IMR-90 (cell line): ENCODE data around the gene CCNJL. TPM values are rescaled to one million over a fixed set of nuclear protein-coding genes. Genes with fewer than 3 reads are reported as not detected.
"Not testable (repeated sequence)": the region's sequence is repeated elsewhere in the genome, so short reads cannot be mapped to it uniquely, and the experiment has no call there.

Experiments used
- ATAC-seq: fragments of 200-7000 bp; cut with Tn5 transposase; 2 replicates; pipeline ENCODE4 v1.9.1; 2020; ENCODE audit warnings: low read depth, mild to moderate bottlenecking, moderate library complexity
- BruUV-seq: library from RNA; stranded (reverse); fragments of 400-500 nt; replicated peaks from 2 replicates; lab custom pipeline; 2021; lab: Mats Ljungman, UMichigan
- CTCF ChIA-PET: fragments of 300-600 bp; formaldehyde crosslinking; extraction: SDS; loops from one replicate; lab custom pipeline; 2021; ENCODE audit warnings: antibody characterized with exemption; lab: Yijun Ruan, JAX
- POLR2A ChIA-PET: fragments of 300-600 bp; sonication (Branson Sonifier 250); formaldehyde crosslinking; loops from one replicate; lab custom pipeline; 2022; ENCODE audit warnings: antibody characterized with exemption; ENCODE audit not compliant: unreplicated experiment; lab: Charles Lee
- DNase-seq: peaks from one replicate; pipeline ENCODE4 v3.0.0; 2013
- H2AFZ ChIP-seq: replicated peaks from 2 replicates; pipeline ENCODE3; 2013; ENCODE audit warnings: low read length, mild to moderate bottlenecking; ENCODE audit not compliant: poor library complexity
- H2AK5ac ChIP-seq: 2 replicates; pipeline ENCODE4 v1.6.1; 2013; ENCODE audit warnings: low read depth, low read length, inconsistent platforms
- H2AK9ac ChIP-seq: replicated peaks from 2 replicates; pipeline ENCODE3; 2013; ENCODE audit warnings: mild to moderate bottlenecking, low read depth, low read length, moderate library complexity; ENCODE audit not compliant: poor library complexity
- H2BK120ac ChIP-seq: 2 replicates; pipeline ENCODE4 v1.6.1; 2013; ENCODE audit warnings: low read depth, low read length, inconsistent platforms
- H2BK15ac ChIP-seq: 3 replicates; pipeline ENCODE4 v1.6.1; 2013; ENCODE audit warnings: low read depth, low read length, inconsistent platforms
- H2BK20ac ChIP-seq: 2 replicates; pipeline ENCODE4 v1.6.1; 2013; ENCODE audit warnings: low read depth, mild to moderate bottlenecking, inconsistent platforms, low read length, moderate library complexity
- H2BK5ac ChIP-seq: 2 replicates; pipeline ENCODE4 v1.6.1; 2013; ENCODE audit warnings: mild to moderate bottlenecking, low read depth, low read length, inconsistent platforms; ENCODE audit not compliant: poor library complexity, severe bottlenecking
- H3K14ac ChIP-seq: replicated peaks from 2 replicates; pipeline ENCODE4 v1.6.1; 2013; ENCODE audit warnings: low read depth, low read length, inconsistent platforms
- H3K18ac ChIP-seq: 2 replicates; pipeline ENCODE4 v1.6.1; 2013; ENCODE audit warnings: low read depth, low read length, control low read depth
- H3K23ac ChIP-seq: 2 replicates; pipeline ENCODE4 v1.6.1; 2013; ENCODE audit warnings: low read depth, low read length, inconsistent platforms
- H3K27ac ChIP-seq: 2 replicates; pipeline ENCODE4 v1.5.1; 2013; ENCODE audit warnings: mild to moderate bottlenecking, control low read depth, low read length; ENCODE audit not compliant: insufficient read depth
- H3K27me3 ChIP-seq: 2 replicates; pipeline ENCODE4 v1.6.1; 2013; ENCODE audit warnings: low read length; ENCODE audit not compliant: control insufficient read depth, insufficient read depth
- H3K36me3 ChIP-seq: 2 replicates; pipeline ENCODE4 v1.6.1; 2013; ENCODE audit warnings: low read length, mixed read lengths; ENCODE audit not compliant: control insufficient read depth, insufficient read depth
- H3K4ac ChIP-seq: 2 replicates; pipeline ENCODE4 v1.6.1; 2013; ENCODE audit warnings: low read depth, low read length, inconsistent platforms
- H3K4me1 ChIP-seq: 2 replicates; pipeline ENCODE4 v1.6.1; 2013; ENCODE audit warnings: low read length, mixed read lengths; ENCODE audit not compliant: control insufficient read depth, insufficient read depth
- H3K4me2 ChIP-seq: 2 replicates; pipeline ENCODE4 v1.6.1; 2013; ENCODE audit warnings: low read depth, mild to moderate bottlenecking, control low read depth, low read length, moderate library complexity
- H3K4me3 ChIP-seq: 2 replicates; pipeline ENCODE4 v1.5.1; 2013; ENCODE audit warnings: low read depth, mild to moderate bottlenecking, control low read depth, low read length, moderate library complexity; ENCODE audit not compliant: insufficient read depth
- H3K56ac ChIP-seq: 2 replicates; pipeline ENCODE4 v1.6.1; 2013; ENCODE audit warnings: low read length, inconsistent platforms; ENCODE audit not compliant: insufficient read depth; ENCODE audit errors: extremely low read depth
- H3K79me1 ChIP-seq, 2 experiments: 2 replicates each; pipeline ENCODE4 v1.6.1; 2013; ENCODE audit warnings: low read length in 2 of 2, inconsistent platforms in 1 of 2, low read depth in 1 of 2
- H3K9ac ChIP-seq: 2 replicates; pipeline ENCODE4 v1.6.1; 2013; ENCODE audit warnings: low read depth, low read length, control low read depth
- H3K9me1 ChIP-seq: 2 replicates; pipeline ENCODE4 v1.6.1; 2013; ENCODE audit warnings: low read length, inconsistent platforms; ENCODE audit not compliant: insufficient read depth
- H3K9me3 ChIP-seq: 2 replicates; pipeline ENCODE4 v1.6.1; 2013; ENCODE audit warnings: low read length; ENCODE audit not compliant: control insufficient read depth, insufficient read depth
- H4K20me1 ChIP-seq: 2 replicates; pipeline ENCODE4 v1.6.1; 2013; ENCODE audit warnings: low read length, inconsistent platforms; ENCODE audit not compliant: insufficient read depth
- H4K5ac ChIP-seq: 2 replicates; pipeline ENCODE4 v1.6.1; 2013; ENCODE audit warnings: mild to moderate bottlenecking, low read depth, low read length, control low read depth
- H4K8ac ChIP-seq, 2 experiments: 2 replicates each; pipeline ENCODE4 v1.6.1; 2013; ENCODE audit warnings: low read depth in 2 of 2, low read length in 2 of 2, control low read depth in 1 of 2, inconsistent platforms in 1 of 2
- H4K91ac ChIP-seq: 2 replicates; pipeline ENCODE4 v1.6.1; 2013; ENCODE audit warnings: low read depth, low read length, inconsistent platforms; ENCODE audit not compliant: insufficient read depth
- BHLHE40 ChIP-seq: fragments of 150-350 bp; IDR thresholded peaks from 2 replicates; pipeline ENCODE4 v1.6.1; 2016; ENCODE audit warnings: mild to moderate bottlenecking, low read depth, low read length
- MAZ ChIP-seq: IDR thresholded peaks from 2 replicates; pipeline ENCODE4 v1.6.1; 2012; ENCODE audit warnings: low read depth, mild to moderate bottlenecking, low read length, improper control_type of control experiment, moderate library complexity, borderline replicate concordance
- MXI1 ChIP-seq: IDR thresholded peaks from 2 replicates; pipeline ENCODE4 v1.6.1; 2012; ENCODE audit warnings: low read depth, mild to moderate bottlenecking, low read length, moderate library complexity, borderline replicate concordance
- POLR2A ChIP-seq: IDR thresholded peaks from 2 replicates; pipeline ENCODE4 v1.6.1; 2012; ENCODE audit warnings: mild to moderate bottlenecking, low read depth, low read length
- RAD21 ChIP-seq: IDR thresholded peaks from 2 replicates; pipeline ENCODE4 v1.6.1; 2012; ENCODE audit warnings: low read length, improper control_type of control experiment
- RCOR1 ChIP-seq: IDR thresholded peaks from 2 replicates; pipeline ENCODE4 v1.6.1; 2012; ENCODE audit warnings: mild to moderate bottlenecking, low read length, improper control_type of control experiment; ENCODE audit not compliant: insufficient replicate concordance
- RFX5 ChIP-seq: IDR thresholded peaks from 2 replicates; pipeline ENCODE4 v1.8.0; 2012; ENCODE audit warnings: low read depth, mild to moderate bottlenecking, low read length, moderate library complexity
- SMC3 ChIP-seq: fragments of 150-350 bp; IDR thresholded peaks from 2 replicates; pipeline ENCODE4 v1.6.1; 2016; ENCODE audit warnings: low read depth, mild to moderate bottlenecking, antibody characterized with exemption, low read length, moderate library complexity
- USF2 ChIP-seq: fragments of 150-350 bp; IDR thresholded peaks from 2 replicates; pipeline ENCODE4 v1.6.1; 2017; ENCODE audit warnings: mild to moderate bottlenecking, antibody characterized with exemption, low read length, low read depth
- WGBS, 2 experiments: methylation state at CpG; one replicate each; pipeline versions ENCODE4 v1.1.5 to v1.1.7; 2013; ENCODE audit warnings: missing lambda C conversion rate in 2 of 2; ENCODE audit not compliant: insufficient read length in 1 of 2; ENCODE audit errors: extremely low coverage in 2 of 2; 5-methylcytosine and 5-hydroxymethylcytosine counted together
- dilution Hi-C: fragments of 300-500 bp; cut with HindIII; formaldehyde crosslinking; loops from one replicate; pipeline ENCODE4 v1.14.3; 2018; ENCODE audit warnings: low sequenced_read_pairs; ENCODE audit not compliant: unreplicated experiment
- in situ Hi-C: fragments of 300-500 bp; cut with MboI; formaldehyde crosslinking; loops from 3 replicates; pipeline ENCODE4 v1.14.3; 2019; ENCODE audit warnings: low sequenced_read_pairs, inconsistent platforms, mixed read lengths
- intact Hi-C: fragments of 100-400 bp; cut with micrococcal nuclease; formaldehyde crosslinking; loops from 2 replicates; pipeline ENCODE4 v1.10.0; 2022
- polyA plus RNA-seq, 3 experiments: library from polyadenylated mRNA; depleted of rRNA; stranded (reverse); fragments of >200 nt; gene quantifications; 2 replicates each; pipeline ENCODE4 v1.2.3, GENCODE V29; 2012; ENCODE audit warnings: low replicate concordance in 1 of 3
- total RNA-seq: library from RNA; depleted of rRNA; stranded (reverse); fragments of >200 nt; gene quantifications from 2 replicates; pipeline ENCODE4 v1.2.3, GENCODE V29; 2012

CCNJL gene
- total and polyA plus RNA-seq, 2 of the 4 experiments (the other 2 are of a cell fraction): 2.0 to 3.8 TPM

- H4K8ac ChIP-seq: no peak overlapping the region
- no peak overlapping the region for H3K4ac ChIP-seq
- no peaks in the 10 kb centered on the region; the same call in 1 of the 2 replicates for H3K27me3 ChIP-seq
- no peak overlapping the region for H4K5ac ChIP-seq
- dilution Hi-C loops (no loop called here), in situ Hi-C loops (loop anchor here (5.0 to 25.0 kb wide), 2 partner anchors 139 to 904 kb away; no protein-coding TSS in a partner anchor), intact Hi-C loops (no loop called here)
- peaks cover 7% of the 10 kb centered on the region; the same call in 1 of the 2 replicates for H3K9me1 ChIP-seq
- POLR2A ChIA-PET: no interaction called here
- H3K23ac ChIP-seq: no peak overlapping the region
- no peak overlapping the region for H2BK5ac ChIP-seq
- no peak overlapping the region for H2BK15ac ChIP-seq
- no peak overlapping the region for H2BK20ac ChIP-seq
- no peak overlapping the region for H3K27ac ChIP-seq
- H3K79me1 ChIP-seq: no peaks in the 10 kb centered on the region
- H3K4me3 ChIP-seq: no peak overlapping the region
- TF ChIP-seq RFX5 (no peak), MAZ (no peak), RCOR1 (no peak), POLR2A (no peak), RAD21 (no peak), BHLHE40 (no peak), SMC3 (no peak), USF2 (no peak), MXI1 (no peak)
- H3K36me3 ChIP-seq: no peaks in the 10 kb centered on the region
- H3K56ac ChIP-seq: no peak overlapping the region
- CTCF ChIA-PET: interaction anchor here (0.6 kb wide), 1 partner anchor 287 kb away, joined by 3 read pairs; no protein-coding TSS in a partner anchor
- H3K18ac ChIP-seq: no peak overlapping the region
- no peak overlapping the region for H3K14ac ChIP-seq
- peaks cover 3% of the 10 kb centered on the region; the same call in 1 of the 2 replicates for H3K4me1 ChIP-seq
- no peak overlapping the region for H2AFZ ChIP-seq
- H3K4me2 ChIP-seq: no peak overlapping the region
- no peak for ATAC-seq
- H2AK5ac ChIP-seq: no peak overlapping the region
- no peaks in the 10 kb centered on the region for H4K20me1 ChIP-seq
- H3K9me3 ChIP-seq: no peaks in the 10 kb centered on the region
- no TSS peak for BruUV-seq
- no peak overlapping the region for H2BK120ac ChIP-seq
- no peak overlapping the region for H3K9ac ChIP-seq
- no CpG with 5 or more reads among the region's 6 CpGs for WGBS, 2 experiments
- no peak overlapping the region for H2AK9ac ChIP-seq
- no peak for DNase-seq
- H4K91ac ChIP-seq: no peak overlapping the region
Observed at GRCh38 chr5:160341309-160341870, 29.0 kb upstream of the CCNJL start.

- BruUV-seq, H3K4me3 ChIP-seq, CTCF ChIA-PET, dilution Hi-C loops, H3K18ac ChIP-seq, H4K20me1 ChIP-seq, H2AK9ac ChIP-seq, H2BK5ac ChIP-seq, H4K5ac ChIP-seq, H4K91ac ChIP-seq, DNase-seq, H3K23ac ChIP-seq, H3K36me3 ChIP-seq, H3K4me1 ChIP-seq, H2AK5ac ChIP-seq, H3K79me1 ChIP-seq, H4K8ac ChIP-seq, H3K27me3 ChIP-seq, H2BK20ac ChIP-seq, H3K56ac ChIP-seq, H3K4me2 ChIP-seq, ATAC-seq, H3K4ac ChIP-seq, H2AFZ ChIP-seq, POLR2A ChIA-PET, H3K9me3 ChIP-seq, intact Hi-C loops, H3K9me1 ChIP-seq, H3K9ac ChIP-seq, H2BK15ac ChIP-seq, H2BK120ac ChIP-seq, H3K27ac ChIP-seq: not testable (repeated sequence)
- 0 out of 2 replicates have a peak overlapping the region, but pooled peaks have one; percentile 25 for H3K14ac ChIP-seq
- in situ Hi-C loops: loop anchor here (5.0 to 25.0 kb wide), 2 partner anchors 138 to 903 kb away; no protein-coding TSS in a partner anchor
Observed at GRCh38 chr5:160340513-160340912, 28.1 kb upstream of the CCNJL start.
